ENCODE data around the gene SUGT1.
"Not testable (repeated sequence)": the region's sequence is repeated elsewhere in the genome, so short reads cannot be mapped to it uniquely, and the experiment has no call there.

SUGT1 gene

GRCh38 chr13:52707375-52707774 is 54.7 kb downstream of the SUGT1 start:
- H3K36me3 ChIP-seq (ENCODE audit: control insufficient read depth in 1 of 2, insufficient read depth in 2 of 2, low read length in 2 of 2): no peaks in the 10 kb centered on the region
- no peak overlapping the region for H3K23ac ChIP-seq (ENCODE audit: low read length)
- peaks cover 2% of the 10 kb centered on the region for H3K9me3 ChIP-seq (ENCODE audit: insufficient read depth, low read depth, low read length)
- H3K14ac ChIP-seq (ENCODE audit: low read length): no peak overlapping the region
- no peak overlapping the region for H4K91ac ChIP-seq (ENCODE audit: low read depth, low read length)
- no peak overlapping the region for H2BK12ac ChIP-seq (ENCODE audit: low read length)
- no peak overlapping the region for H3K4ac ChIP-seq (ENCODE audit: low read depth, low read length)
- no peak overlapping the region for H3K18ac ChIP-seq (ENCODE audit: low read length)
- no peak overlapping the region for H2BK120ac ChIP-seq (ENCODE audit: insufficient read depth, low read length, poor library complexity)
- whole genome bisulfite sequencing (ENCODE audit: extremely low coverage, insufficient coverage, insufficient read length): no CpG with 5 or more reads among the region's 1 CpG
- H3K79me2 ChIP-seq (ENCODE audit: control insufficient read depth, insufficient read depth, low read length, poor library complexity): no peaks in the 10 kb centered on the region
- peak in 1 of 2 donors; percentile 25 for DNase-seq
- no peak overlapping the region for H3K4me2 ChIP-seq (ENCODE audit: low read length)
- H4K8ac ChIP-seq (ENCODE audit: low read depth, low read length): no peak overlapping the region
- no peaks in the 10 kb centered on the region for H3K79me1 ChIP-seq (ENCODE audit: low read length)
- H3K9ac ChIP-seq (ENCODE audit: low read length): no peak overlapping the region
- H2AK5ac ChIP-seq (ENCODE audit: low read length): no peak overlapping the region
- no peak overlapping the region for H3K4me3 ChIP-seq (ENCODE audit: low read depth, low read length)
- no peak overlapping the region for H4K12ac ChIP-seq (ENCODE audit: low read depth, low read length)
- no peak overlapping the region for H2BK5ac ChIP-seq (ENCODE audit: low read depth, low read length, poor library complexity)
- no peak overlapping the region for H3K27ac ChIP-seq (ENCODE audit: low read depth, low read length)
- H3K27me3 ChIP-seq (ENCODE audit: insufficient read depth, low read length): no peaks in the 10 kb centered on the region
- no peaks in the 10 kb centered on the region for H3K4me1 ChIP-seq (ENCODE audit: control insufficient read depth in 1 of 2, insufficient read depth in 2 of 2, low read length in 2 of 2)
- H2AFZ ChIP-seq (ENCODE audit: insufficient read depth, low read length, poor library complexity): no peak overlapping the region

GRCh38 chr13:52708266-52708665 is 55.6 kb downstream of the SUGT1 start:
- H3K4me2 ChIP-seq (ENCODE audit: low read length); H3K4ac ChIP-seq (ENCODE audit: low read depth, low read length); H3K36me3 ChIP-seq (ENCODE audit: control insufficient read depth in 1 of 2, insufficient read depth in 2 of 2, low read length in 2 of 2); H4K8ac ChIP-seq (ENCODE audit: low read depth, low read length); H2AK5ac ChIP-seq (ENCODE audit: low read length); H2BK5ac ChIP-seq (ENCODE audit: low read depth, low read length, poor library complexity); H3K4me1 ChIP-seq (ENCODE audit: control insufficient read depth in 1 of 2, insufficient read depth in 2 of 2, low read length in 2 of 2); H3K79me1 ChIP-seq (ENCODE audit: low read length); H3K14ac ChIP-seq (ENCODE audit: low read length); H2BK12ac ChIP-seq (ENCODE audit: low read length); H4K12ac ChIP-seq (ENCODE audit: low read depth, low read length); DNase-seq; H3K18ac ChIP-seq (ENCODE audit: low read length); H2BK120ac ChIP-seq (ENCODE audit: insufficient read depth, low read length, poor library complexity); H2AFZ ChIP-seq (ENCODE audit: insufficient read depth, low read length, poor library complexity); H3K23ac ChIP-seq (ENCODE audit: low read length); H3K79me2 ChIP-seq (ENCODE audit: control insufficient read depth, insufficient read depth, low read length, poor library complexity); H3K9me3 ChIP-seq (ENCODE audit: insufficient read depth, low read depth, low read length); H4K91ac ChIP-seq (ENCODE audit: low read depth, low read length); H3K27ac ChIP-seq (ENCODE audit: low read depth, low read length); H3K4me3 ChIP-seq (ENCODE audit: low read depth, low read length); H3K9ac ChIP-seq (ENCODE audit: low read length); H3K27me3 ChIP-seq (ENCODE audit: insufficient read depth, low read length): not testable (repeated sequence)
- no CpG with 5 or more reads among the region's 12 CpGs for WGBS (ENCODE audit: extremely low coverage, insufficient coverage, insufficient read length)

DNA sequence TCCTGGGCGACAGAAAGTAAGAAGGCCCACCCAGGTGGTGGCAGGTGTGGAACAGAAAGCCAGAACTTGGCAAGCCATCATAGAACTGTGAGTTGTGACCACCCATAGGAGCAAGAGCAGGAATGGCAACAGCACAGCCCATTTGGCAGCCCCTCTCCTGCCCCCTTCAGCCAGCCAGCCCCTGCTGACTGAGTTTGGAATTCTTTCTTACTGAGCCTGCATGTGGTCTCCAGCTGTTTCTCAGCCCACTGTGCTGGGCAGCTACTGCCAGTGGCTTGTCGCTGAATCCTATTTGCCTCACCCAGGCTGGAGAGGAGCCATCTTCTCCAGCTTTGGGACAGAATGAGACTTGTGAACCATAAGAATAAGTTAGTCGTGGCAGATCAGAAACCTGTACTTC is 58.6 kb downstream of the SUGT1 start:
- no peak overlapping the region for H2AFZ ChIP-seq (ENCODE audit: insufficient read depth, low read length, poor library complexity)
- no peaks in the 10 kb centered on the region for H3K36me3 ChIP-seq (ENCODE audit: control insufficient read depth in 1 of 2, insufficient read depth in 2 of 2, low read length in 2 of 2)
- H3K14ac ChIP-seq (ENCODE audit: low read length): no peak overlapping the region
- no peak overlapping the region for H2BK120ac ChIP-seq (ENCODE audit: insufficient read depth, low read length, poor library complexity)
- H4K8ac ChIP-seq (ENCODE audit: low read depth, low read length): no peak overlapping the region
- no peak overlapping the region for H2BK5ac ChIP-seq (ENCODE audit: low read depth, low read length, poor library complexity)
- H3K4me2 ChIP-seq (ENCODE audit: low read length): no peak overlapping the region
- no peak overlapping the region for H3K4me3 ChIP-seq (ENCODE audit: low read depth, low read length)
- no peaks in the 10 kb centered on the region for H3K79me1 ChIP-seq (ENCODE audit: low read length)
- peaks cover 2% of the 10 kb centered on the region for H3K9me3 ChIP-seq (ENCODE audit: insufficient read depth, low read depth, low read length)
- WGBS (ENCODE audit: extremely low coverage, insufficient coverage, insufficient read length): no CpG with 5 or more reads among the region's 3 CpGs
- H2AK5ac ChIP-seq (ENCODE audit: low read length): no peak overlapping the region
- H3K4ac ChIP-seq (ENCODE audit: low read depth, low read length): no peak overlapping the region
- no peak for DNase-seq
- H4K91ac ChIP-seq (ENCODE audit: low read depth, low read length): no peak overlapping the region
- no peak overlapping the region for H3K9ac ChIP-seq (ENCODE audit: low read length)
- no peak overlapping the region for H4K12ac ChIP-seq (ENCODE audit: low read depth, low read length)
- H2BK12ac ChIP-seq (ENCODE audit: low read length): no peak overlapping the region
- H3K27ac ChIP-seq (ENCODE audit: low read depth, low read length): no peak overlapping the region
- H3K27me3 ChIP-seq (ENCODE audit: insufficient read depth, low read length): no peaks in the 10 kb centered on the region
- no peaks in the 10 kb centered on the region for H3K79me2 ChIP-seq (ENCODE audit: control insufficient read depth, insufficient read depth, low read length, poor library complexity)
- H3K23ac ChIP-seq (ENCODE audit: low read length): no peak overlapping the region
- H3K18ac ChIP-seq (ENCODE audit: low read length): no peak overlapping the region
- H3K4me1 ChIP-seq (ENCODE audit: control insufficient read depth in 1 of 2, insufficient read depth in 2 of 2, low read length in 2 of 2): no peaks in the 10 kb centered on the region

- Histone ChIP-seq H2AFZ (ENCODE audit: insufficient read depth, low read length, poor library complexity) (no peak overlapping the region), H2BK120ac (ENCODE audit: insufficient read depth, low read length, poor library complexity) (no peak overlapping the region), H3K27ac (ENCODE audit: low read depth, low read length) (no peak overlapping the region)
Measured at GRCh38 chr13:52712385-52712784, 59.7 kb downstream of the SUGT1 start.

More at GRCh38 chr13:52712385-52712784, 59.7 kb downstream of the SUGT1 start:
- Histone ChIP-seq H3K9me3 (ENCODE audit: insufficient read depth, low read depth, low read length) (peaks cover 2% of the 10 kb centered on the region), H3K4me3 (ENCODE audit: low read depth, low read length) (no peak overlapping the region), H2BK12ac (ENCODE audit: low read length) (no peak overlapping the region), H4K12ac (ENCODE audit: low read depth, low read length) (no peak overlapping the region), H3K79me2 (ENCODE audit: control insufficient read depth, insufficient read depth, low read length, poor library complexity) (no peaks in the 10 kb centered on the region), H4K91ac (ENCODE audit: low read depth, low read length) (no peak overlapping the region), H3K27me3 (ENCODE audit: insufficient read depth, low read length) (no peaks in the 10 kb centered on the region), H3K4ac (ENCODE audit: low read depth, low read length) (no peak overlapping the region), H3K9ac (ENCODE audit: low read length) (no peak overlapping the region), H3K18ac (ENCODE audit: low read length) (no peak overlapping the region), H2AK5ac (ENCODE audit: low read length) (no peak overlapping the region), H3K14ac (ENCODE audit: low read length) (no peak overlapping the region), H3K23ac (ENCODE audit: low read length) (no peak overlapping the region), H2BK5ac (ENCODE audit: low read depth, low read length, poor library complexity) (no peak overlapping the region), H3K4me2 (ENCODE audit: low read length) (no peak overlapping the region), H3K4me1 (ENCODE audit: control insufficient read depth in 1 of 2, insufficient read depth in 2 of 2, low read length in 2 of 2) (no peaks in the 10 kb centered on the region), H3K79me1 (ENCODE audit: low read length) (no peaks in the 10 kb centered on the region), H4K8ac (ENCODE audit: low read depth, low read length) (no peak overlapping the region), H3K36me3 (ENCODE audit: control insufficient read depth in 1 of 2, insufficient read depth in 2 of 2, low read length in 2 of 2) (no peaks in the 10 kb centered on the region)
- no CpG with 5 or more reads among the region's 3 CpGs for WGBS (ENCODE audit: extremely low coverage, insufficient coverage, insufficient read length)
- no peak for DNase-seq

All from trophoblast cell (in vitro differentiated cells and primary cell).